Stimulated activated CD4-positive, alpha-beta T cell treated with anti-CD3 and anti-CD28 coated beads, Interleukin-2, amount 100 ng/mL, for 48 hours (primary cell): ENCODE data around the gene B4GALNT3.
"Not testable (repeated sequence)": the region's sequence is repeated elsewhere in the genome, so short reads cannot be mapped to it uniquely, and the experiment has no call there.

ENCODE experiments used
- DNase-seq, 2 donors: peaks; one replicate each; pipeline ENCODE4 v3.0.0-alpha.2; 2020

B4GALNT3 gene

GRCh38 chr12:561391-561705, 101.6 kb downstream of the B4GALNT3 start:
- no peak for DNase-seq

DNA sequence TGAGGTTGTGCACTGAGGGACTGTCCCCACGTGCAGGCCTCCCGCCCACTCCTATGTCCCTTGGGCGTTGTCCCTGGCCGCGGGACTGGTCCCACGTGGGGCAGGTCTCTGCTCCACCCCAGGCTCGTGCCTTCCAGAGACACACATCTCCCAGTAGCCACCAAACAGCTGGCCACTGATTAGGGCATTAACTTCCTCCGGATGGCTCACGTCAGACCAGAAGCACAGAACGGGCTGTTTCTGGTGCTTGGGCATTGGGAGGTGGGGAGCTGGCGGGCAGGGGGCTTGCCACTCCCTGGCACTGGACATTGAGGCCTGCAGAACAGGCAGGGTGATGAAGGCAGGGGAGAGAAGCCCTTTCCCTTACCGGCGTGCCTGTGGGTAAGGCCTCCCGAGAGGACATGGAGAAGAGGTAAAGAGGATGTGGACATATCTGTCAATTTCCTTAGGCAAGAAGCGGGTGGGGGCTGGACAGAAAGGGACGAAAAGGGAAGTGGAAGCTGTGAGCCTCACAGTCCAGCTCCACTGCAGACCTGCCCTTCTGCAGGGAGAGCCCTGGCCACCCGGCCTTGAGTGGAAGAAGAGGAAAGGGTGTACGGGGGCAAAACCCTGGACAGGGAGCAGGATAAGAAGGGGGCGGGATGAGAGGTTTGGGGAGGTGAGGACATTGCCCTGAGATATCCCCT, 102.3 kb downstream of the B4GALNT3 start:
- DNase-seq = no peak

- DNase-seq = no peak
Measured at GRCh38 chr12:562634-563033, 102.9 kb downstream of the B4GALNT3 start.

GRCh38 chr12:563250-563781, 103.6 kb downstream of the B4GALNT3 start:
- no peak for DNase-seq

- no peak for DNase-seq
Measured at GRCh38 chr12:563787-564298, 104.1 kb downstream of the B4GALNT3 start.

GRCh38 chr12:565161-565560, 105.4 kb downstream of the B4GALNT3 start:
- DNase-seq = no peak

DNA sequence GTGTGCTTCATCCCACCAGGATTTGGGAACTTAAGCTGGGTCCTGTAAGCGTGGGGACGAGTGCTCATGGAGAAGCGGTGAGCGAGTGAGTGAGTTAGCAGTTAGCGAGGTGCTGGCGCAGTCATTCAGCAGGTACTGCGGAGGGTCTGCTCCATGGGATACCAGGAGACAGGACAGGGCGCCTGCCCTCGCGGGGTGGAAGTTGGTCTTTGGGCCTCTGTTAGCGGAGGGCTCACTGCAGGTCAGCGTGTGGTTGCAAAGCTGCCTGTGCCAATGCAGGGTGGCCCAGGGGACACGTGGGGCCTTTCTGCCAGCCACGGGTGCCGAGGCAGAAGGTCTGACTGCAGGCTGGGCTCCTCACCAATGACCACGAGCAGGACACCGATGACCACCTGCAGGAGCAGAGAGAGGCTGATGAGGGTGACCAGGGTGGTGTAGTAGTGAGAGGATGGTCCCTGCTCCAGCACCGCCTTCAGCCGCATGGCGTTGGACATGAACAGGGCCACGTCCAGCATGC, 105.9 kb downstream of the B4GALNT3 start:
- DNase-seq = no peak

DNA sequence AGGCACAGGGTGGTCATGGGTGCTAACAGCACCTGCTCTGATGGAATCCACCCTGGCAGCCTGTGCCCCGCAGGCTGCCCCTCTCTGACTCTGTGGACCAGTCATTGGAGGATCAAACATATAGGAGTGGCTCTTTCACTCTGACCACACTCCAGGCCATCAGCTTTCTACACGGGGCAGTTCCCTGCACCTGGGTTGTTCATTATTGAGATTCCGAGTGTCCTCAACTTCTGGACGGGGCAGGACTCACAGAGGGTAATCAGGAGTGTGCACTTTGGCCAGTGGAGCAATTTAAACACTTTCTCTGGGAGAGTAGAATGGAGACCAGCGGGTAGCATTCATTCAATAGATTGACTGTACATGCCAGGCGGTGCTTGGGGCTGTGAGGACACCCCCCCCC, 108.7 kb downstream of the B4GALNT3 start:
- DNase-seq = no peak

GRCh38 chr12:569091-569676, 109.4 kb downstream of the B4GALNT3 start:
- no peak for DNase-seq

- peak; percentile 84 to 91 for DNase-seq
Measured at GRCh38 chr12:569803-570434, 110.2 kb downstream of the B4GALNT3 start.

DNA sequence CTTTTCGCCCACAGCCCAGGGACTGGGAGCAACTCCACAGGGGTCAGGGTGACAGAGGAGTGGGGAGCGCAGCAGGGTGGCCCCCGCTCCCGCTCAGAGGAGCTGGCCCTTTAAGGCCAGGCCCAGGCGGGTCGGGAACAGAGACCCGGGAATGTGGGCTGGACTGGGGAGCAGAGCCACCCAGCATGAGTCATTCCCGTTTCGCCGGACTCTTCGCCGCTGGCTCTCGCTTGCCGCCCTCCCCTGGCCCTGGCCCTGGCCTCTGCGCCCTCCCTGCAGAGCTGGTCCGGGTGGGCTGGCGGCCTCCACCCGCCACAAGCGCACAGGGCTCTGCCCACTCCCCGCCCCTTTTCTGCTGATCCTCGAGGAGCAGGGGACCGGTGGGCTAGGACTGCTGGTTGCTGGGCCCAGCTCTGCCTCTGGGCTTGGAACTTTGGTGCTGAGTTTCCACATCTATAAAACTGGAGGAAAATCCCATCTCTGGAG, 110.7 kb downstream of the B4GALNT3 start:
- DNase-seq = no peak

GRCh38 chr12:570921-571794, 111.4 kb downstream of the B4GALNT3 start:
- no peak for DNase-seq

GRCh38 chr12:571795-572531, 112.2 kb downstream of the B4GALNT3 start:
- DNase-seq = no peak

DNA sequence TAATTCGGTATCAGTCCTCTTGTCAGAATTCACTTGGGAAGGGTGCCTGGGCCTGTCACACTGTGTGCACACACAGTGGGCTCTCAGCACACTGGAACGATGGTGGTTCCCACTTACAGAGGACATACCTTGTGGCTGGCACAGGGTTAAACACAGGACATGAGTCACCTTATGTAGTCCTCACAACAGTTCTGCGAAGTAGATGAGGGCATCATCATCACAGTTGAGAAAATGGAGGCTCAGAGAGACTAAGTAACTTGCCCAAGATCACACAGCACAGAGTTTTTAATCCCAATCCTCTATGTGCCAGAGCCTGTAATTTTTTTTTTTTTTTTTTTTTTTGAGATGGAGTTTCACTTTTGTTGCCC, 112.8 kb downstream of the B4GALNT3 start:
- no peak for DNase-seq

DNA sequence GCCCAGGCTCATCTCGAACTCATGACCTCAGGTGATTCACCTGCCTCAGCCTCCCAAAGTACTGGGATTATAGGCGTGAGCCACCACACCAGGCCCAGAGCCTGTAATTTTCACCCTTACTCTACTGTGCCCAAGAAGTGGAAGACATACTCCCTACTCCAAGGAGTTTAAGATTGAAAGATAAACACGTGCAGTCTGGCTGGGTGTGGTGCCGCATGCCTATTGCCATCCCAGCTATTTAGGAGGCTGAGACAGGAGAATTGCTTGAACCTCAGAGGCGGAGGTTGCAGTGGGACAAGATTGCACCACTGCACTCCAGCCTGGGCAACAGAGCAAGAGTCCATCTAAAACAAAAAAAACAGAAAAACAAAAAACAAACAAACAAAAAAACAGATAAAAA, 113.5 kb downstream of the B4GALNT3 start:
- DNase-seq = no peak

- no peak for DNase-seq
Measured at GRCh38 chr12:574475-575128, 114.9 kb downstream of the B4GALNT3 start.

DNA sequence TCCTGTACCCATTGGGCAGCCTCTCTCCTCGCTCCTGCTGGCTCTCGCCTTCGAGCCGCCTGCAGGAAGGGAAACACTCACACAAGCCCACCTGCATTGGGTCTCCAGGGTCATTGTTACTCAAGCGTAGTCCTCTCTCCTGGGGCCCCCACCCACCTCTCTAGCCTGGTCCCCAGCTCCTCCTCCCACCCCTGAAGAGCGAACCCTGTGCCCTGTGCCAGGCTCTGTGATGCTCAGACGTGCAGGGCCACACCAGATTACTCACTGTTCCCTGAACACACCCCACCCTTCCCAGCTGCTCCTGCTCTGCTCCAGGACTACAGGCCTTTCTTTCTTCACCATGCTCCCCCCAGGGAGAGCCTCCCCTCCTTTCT, 115.4 kb downstream of the B4GALNT3 start:
- DNase-seq = no peak

GRCh38 chr12:575948-576614, 116.3 kb downstream of the B4GALNT3 start:
- DNase-seq = peak; percentile 87 to 95

DNA sequence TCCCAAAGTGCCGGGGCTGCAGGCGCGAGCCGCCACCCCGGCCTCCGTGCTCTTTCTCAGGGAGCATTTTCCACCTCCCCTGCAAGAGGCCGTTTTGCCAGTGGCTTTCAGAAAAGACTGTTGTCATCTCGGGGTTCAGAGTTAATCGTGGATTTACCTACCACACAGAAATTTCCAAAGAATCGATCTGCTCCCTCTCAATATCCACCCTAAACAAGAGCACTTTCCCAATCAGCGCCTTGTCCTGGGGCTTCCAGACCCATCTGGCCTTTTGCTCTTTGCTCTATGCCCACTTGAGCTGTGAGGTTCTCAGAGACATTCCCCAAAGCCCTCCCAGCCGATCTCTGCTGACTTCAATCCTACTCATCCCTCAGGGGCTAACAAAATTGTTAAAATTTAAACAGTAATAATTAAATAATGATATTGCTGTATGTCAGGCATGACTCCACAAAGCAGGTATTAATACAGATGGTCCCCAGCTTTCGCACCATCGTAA, 116.9 kb downstream of the B4GALNT3 start:
- no peak for DNase-seq

- DNase-seq = not testable (repeated sequence)
Measured at GRCh38 chr12:577994-578747, 118.4 kb downstream of the B4GALNT3 start.
